Effector memory CD4-positive, alpha-beta T cell (primary cell): ENCODE data around the gene ANP32D.
"Not testable (repeated sequence)": the region's sequence is repeated elsewhere in the genome, so short reads cannot be mapped to it uniquely, and the experiment has no call there.

Experiments used
- DNase-seq, 3 donors: peaks; one replicate each; pipeline ENCODE4 v3.0.0-alpha.2; 2020
- H3K27ac ChIP-seq: 2 replicates; pipeline ENCODE4 v1.7.0; 2013; ENCODE audit warnings: mild to moderate bottlenecking, low read length, moderate library complexity; ENCODE audit not compliant: insufficient read depth, poor library complexity, severe bottlenecking
- H3K27me3 ChIP-seq: replicated peaks from 2 replicates; pipeline ENCODE4 v1.7.0; 2013; ENCODE audit warnings: mild to moderate bottlenecking, low read length; ENCODE audit not compliant: insufficient read depth, control insufficient read depth, poor library complexity, severe bottlenecking
- H3K36me3 ChIP-seq: 2 replicates; pipeline ENCODE4 v1.7.0; 2013; ENCODE audit warnings: mild to moderate bottlenecking, low read length, moderate library complexity; ENCODE audit not compliant: control insufficient read depth, insufficient read depth
- H3K4me1 ChIP-seq: 2 replicates; pipeline ENCODE4 v1.7.0; 2013; ENCODE audit warnings: low read length, mild to moderate bottlenecking; ENCODE audit not compliant: control insufficient read depth, insufficient read depth, poor library complexity, severe bottlenecking
- H3K4me3 ChIP-seq: 2 replicates; pipeline ENCODE4 v1.7.0; 2013; ENCODE audit warnings: low read length, low read depth, mild to moderate bottlenecking; ENCODE audit not compliant: insufficient read depth, poor library complexity, severe bottlenecking
- H3K9me3 ChIP-seq: 2 replicates; pipeline ENCODE4 v1.7.0; 2013; ENCODE audit warnings: mild to moderate bottlenecking, low read length, moderate library complexity; ENCODE audit not compliant: control insufficient read depth

ANP32D gene

GRCh38 chr12:48489012-48489411, 16.7 kb downstream of the ANP32D start:
- no peaks in the 10 kb centered on the region for H3K4me1 ChIP-seq
- DNase-seq = no peak
- no peak overlapping the region for H3K4me3 ChIP-seq
- H3K9me3 ChIP-seq = no peaks in the 10 kb centered on the region
- H3K36me3 ChIP-seq = no peaks in the 10 kb centered on the region
- H3K27me3 ChIP-seq = peaks cover 5% of the 10 kb centered on the region
- no peak overlapping the region for H3K27ac ChIP-seq

DNA sequence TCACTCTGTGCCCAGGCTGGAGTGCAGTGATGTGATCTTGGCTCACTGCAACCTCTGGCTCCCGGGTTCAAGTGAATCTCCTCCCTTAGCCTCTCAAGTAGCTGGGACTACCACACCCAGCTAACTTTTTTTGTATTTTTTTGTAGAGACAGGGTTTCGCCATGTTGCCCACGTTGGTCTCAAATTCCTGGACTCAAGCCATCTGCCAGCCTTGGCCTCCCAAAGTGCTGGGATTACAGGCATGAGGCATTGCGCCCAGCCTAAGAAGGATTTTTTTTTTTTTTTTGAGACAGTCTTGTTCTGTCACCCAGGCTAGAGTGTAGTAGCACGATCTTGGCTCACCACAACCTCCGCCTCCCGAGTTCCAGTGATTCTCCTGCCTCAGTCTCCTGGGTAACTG, 17.1 kb downstream of the ANP32D start:
- H3K9me3 ChIP-seq, H3K27me3 ChIP-seq, DNase-seq, H3K27ac ChIP-seq, H3K4me1 ChIP-seq, H3K36me3 ChIP-seq, H3K4me3 ChIP-seq: not testable (repeated sequence)

DNA sequence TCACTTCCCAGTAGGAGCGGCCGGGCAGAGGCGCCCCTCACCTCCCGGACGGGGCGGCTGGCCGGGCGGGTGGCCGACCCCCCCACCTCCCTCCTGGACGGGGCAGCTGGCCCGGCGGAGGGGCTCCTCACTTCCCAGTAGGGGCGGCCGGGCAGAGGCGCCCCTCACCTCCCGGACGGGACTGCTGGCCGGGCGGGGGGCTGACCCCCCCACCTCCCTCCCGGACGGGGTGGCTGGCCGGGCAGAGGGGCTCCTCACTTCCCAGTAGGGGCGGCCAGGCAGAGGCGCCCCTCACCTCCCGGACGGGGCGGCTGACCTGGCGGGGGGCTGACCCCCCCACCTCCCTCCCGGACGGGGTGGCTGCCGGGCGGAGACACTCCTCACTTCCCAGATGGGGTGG, 27.9 kb downstream of the ANP32D start:
- not testable (repeated sequence) for H3K36me3 ChIP-seq, H3K27ac ChIP-seq, H3K4me3 ChIP-seq

GRCh38 chr12:48506836-48507235, 34.5 kb downstream of the ANP32D start:
- not testable (repeated sequence) for H3K36me3 ChIP-seq, DNase-seq, H3K27ac ChIP-seq, H3K4me1 ChIP-seq, H3K9me3 ChIP-seq, H3K4me3 ChIP-seq, H3K27me3 ChIP-seq

More for the DNA sequence above, 27.9 kb downstream of the ANP32D start:
- not testable (repeated sequence) for H3K27me3 ChIP-seq, H3K4me1 ChIP-seq, DNase-seq, H3K9me3 ChIP-seq

GRCh38 chr12:48508987-48509386, 36.6 kb downstream of the ANP32D start:
- H3K4me1 ChIP-seq = no peaks in the 10 kb centered on the region
- H3K36me3 ChIP-seq = no peaks in the 10 kb centered on the region
- no peak for DNase-seq
- H3K27ac ChIP-seq = no peak overlapping the region
- no peak overlapping the region for H3K4me3 ChIP-seq
- H3K9me3 ChIP-seq = no peaks in the 10 kb centered on the region
- no peaks in the 10 kb centered on the region for H3K27me3 ChIP-seq

DNA sequence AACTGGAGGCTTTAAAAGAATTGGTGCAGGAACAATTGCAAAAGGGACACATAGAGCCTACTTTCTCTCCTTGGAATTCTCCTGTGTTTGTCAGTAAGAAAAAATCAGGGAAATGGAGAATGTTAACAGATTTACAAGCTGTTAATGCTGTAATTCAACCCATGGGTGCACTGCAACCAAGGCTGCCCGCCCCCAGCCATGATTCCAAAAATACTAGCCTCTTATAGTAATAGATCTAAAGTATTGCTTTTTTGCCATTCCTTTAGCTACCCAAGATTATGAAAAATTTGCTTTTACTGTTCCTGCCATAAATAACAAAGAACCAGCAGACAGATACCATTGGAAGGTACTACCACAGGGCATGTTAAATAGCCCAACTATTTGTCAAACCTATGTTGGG, 37.8 kb downstream of the ANP32D start:
- H3K9me3 ChIP-seq = no peaks in the 10 kb centered on the region
- H3K27ac ChIP-seq = no peak overlapping the region
- no peaks in the 10 kb centered on the region for H3K4me1 ChIP-seq
- no peak overlapping the region for H3K4me3 ChIP-seq
- H3K27me3 ChIP-seq = no peaks in the 10 kb centered on the region
- no peaks in the 10 kb centered on the region for H3K36me3 ChIP-seq
- no peak for DNase-seq

- H3K4me1 ChIP-seq = no peaks in the 10 kb centered on the region
- H3K27me3 ChIP-seq = no peaks in the 10 kb centered on the region
- H3K36me3 ChIP-seq = no peaks in the 10 kb centered on the region
- no peak overlapping the region for H3K27ac ChIP-seq
- no peak overlapping the region for H3K4me3 ChIP-seq
- no peak for DNase-seq
- H3K9me3 ChIP-seq = no peaks in the 10 kb centered on the region
Measured at GRCh38 chr12:48512855-48513254, 40.5 kb downstream of the ANP32D start.

DNA sequence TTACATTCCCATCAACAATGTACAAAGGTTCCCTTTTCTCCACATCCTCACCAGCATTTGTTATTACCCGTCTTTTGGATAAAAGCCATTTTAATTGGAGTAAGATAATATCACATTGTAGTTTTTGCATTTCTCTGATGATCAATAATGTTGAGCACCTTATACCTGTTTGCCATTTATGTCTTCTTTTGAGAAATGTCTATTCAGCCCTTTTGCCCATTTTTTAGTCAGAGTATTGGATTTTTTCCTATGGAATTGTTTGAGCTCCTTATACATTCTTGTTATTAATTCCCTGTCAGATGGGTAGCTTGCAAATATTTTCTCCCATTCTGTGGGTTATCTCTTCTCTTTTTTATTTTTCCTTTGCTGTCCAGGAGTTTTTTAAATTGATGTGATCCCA, 42.4 kb downstream of the ANP32D start:
- Histone ChIP-seq H3K9me3 (no peaks in the 10 kb centered on the region), H3K27me3 (no peaks in the 10 kb centered on the region), H3K4me1 (no peaks in the 10 kb centered on the region), H3K27ac (no peak overlapping the region), H3K36me3 (no peaks in the 10 kb centered on the region), H3K4me3 (no peak overlapping the region)
- no peak for DNase-seq

DNA sequence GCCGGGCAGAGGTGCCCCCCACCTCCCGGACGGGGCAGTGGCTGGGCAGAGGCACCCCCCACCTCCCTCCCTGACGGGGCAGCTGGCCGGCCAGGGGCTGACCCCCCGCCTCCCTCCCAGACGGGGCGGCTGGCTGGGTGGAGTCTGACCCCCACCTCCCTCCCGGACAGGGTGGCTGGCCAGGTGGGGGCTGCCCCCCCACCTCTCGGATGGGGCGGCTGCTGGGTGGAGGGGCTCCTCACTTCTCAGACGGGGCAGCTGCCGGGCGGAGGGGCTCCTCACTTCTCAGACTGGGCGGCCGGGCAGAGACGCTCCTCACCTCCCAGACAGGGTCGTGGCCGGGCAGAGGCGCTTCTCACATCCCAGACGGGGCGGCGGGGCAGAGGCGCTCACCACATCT, 48.0 kb downstream of the ANP32D start:
- H3K4me3 ChIP-seq, H3K27ac ChIP-seq, DNase-seq, H3K9me3 ChIP-seq, H3K4me1 ChIP-seq, H3K27me3 ChIP-seq, H3K36me3 ChIP-seq: not testable (repeated sequence)
